K562 (cell line): ENCODE data around the gene PRC1. TPM values are rescaled to one million over a fixed set of nuclear protein-coding genes. Genes with fewer than 3 reads are reported as not detected.

ENCODE experiments used
- ATAC-seq: fragments of 200-7000 bp; cut with Tn5 transposase; 3 replicates; pipeline ENCODE4 v1.9.1; 2020; ENCODE audit warnings: moderate library complexity
- BruUV-seq: library from RNA; stranded (reverse); fragments of 400-500 nt; replicated peaks from 2 replicates; lab custom pipeline; 2021; lab: Mats Ljungman, UMichigan
- CTCF ChIA-PET: fragments of 300-600 bp; formaldehyde crosslinking; extraction: SDS; loops from one replicate; lab custom pipeline; 2021; ENCODE audit warnings: low intra/inter-chr PET ratio; lab: Yijun Ruan, JAX
- POLR2A ChIA-PET: fragments of 300-600, 350-650 bp; sonication (Branson Sonifier 250); formaldehyde crosslinking; extraction: SDS; loops from one replicate; lab custom pipeline; 2021; ENCODE audit warnings: antibody characterized with exemption, inconsistent platforms; lab: Yijun Ruan, JAX
- DNase-seq, 4 experiments: peaks; one replicate each; pipeline versions ENCODE4 v3.0.0 to v3.0.0-alpha.2; 2011 to 2018; ENCODE audit warnings: low spot score in 3 of 4, mixed read lengths in 3 of 4; ENCODE audit errors: extremely low read depth in 1 of 4
- FAIRE-seq: peaks from 2 replicates; lab custom pipeline; 2011; peaks lifted over from hg19 to GRCh38; lab: Jason Lieb, UNC
- H2AFZ ChIP-seq: 2 replicates; pipeline ENCODE4 v1.6.0; 2011; ENCODE audit warnings: low read depth, low read length, control low read depth, inconsistent platforms
- H3K27ac ChIP-seq: fragments of 200-600 bp; 3 replicates; pipeline ENCODE4 v1.8.0; 2011; ENCODE audit warnings: low read depth, mild to moderate bottlenecking, control low read depth, inconsistent platforms, low read length, moderate library complexity, mixed read lengths; ENCODE audit errors: extremely low read depth
- H3K27me3 ChIP-seq, 2 experiments: fragments of 300-600 bp in 1 of 2; 2 replicates in 1 of 2; 3 replicates in 1 of 2; pipeline versions ENCODE4 v1.6.0 to v1.8.0; 2011; ENCODE audit warnings: inconsistent platforms in 2 of 2, low read length in 2 of 2, mild to moderate bottlenecking in 1 of 2, mixed read lengths in 1 of 2, moderate library complexity in 1 of 2; ENCODE audit not compliant: control insufficient read depth in 2 of 2, insufficient read depth in 2 of 2
- H3K36me3 ChIP-seq: fragments of 300-600 bp; 3 replicates; pipeline ENCODE4 v1.8.0; 2011; ENCODE audit warnings: mild to moderate bottlenecking, low read length, inconsistent platforms; ENCODE audit not compliant: control insufficient read depth, insufficient read depth
- H3K4me1 ChIP-seq, 2 experiments: fragments of 200-600 bp in 1 of 2; replicated peaks in 1 of 2; 2 replicates in 1 of 2; 3 replicates in 1 of 2; pipeline versions ENCODE4 v1.5.1 to v1.8.0; 2011; ENCODE audit warnings: inconsistent platforms in 2 of 2, low read length in 2 of 2, mild to moderate bottlenecking in 1 of 2, mixed read lengths in 1 of 2, moderate library complexity in 1 of 2; ENCODE audit not compliant: control insufficient read depth in 2 of 2, insufficient read depth in 2 of 2
- H3K4me2 ChIP-seq: 2 replicates; pipeline ENCODE4 v1.6.1; 2011; ENCODE audit warnings: low read length, control low read depth, inconsistent platforms, mixed read lengths; ENCODE audit not compliant: insufficient read depth
- H3K4me3 ChIP-seq: fragments of 200-600 bp; sonication (generic), shearing (Covaris generic); 2 replicates; pipeline ENCODE4 v1.5.1; 2016; ENCODE audit warnings: control low read depth, inconsistent platforms
- H3K79me2 ChIP-seq: fragments of 200-600 bp; 3 replicates; pipeline ENCODE4 v1.8.0; 2011; ENCODE audit warnings: low read length, inconsistent platforms; ENCODE audit not compliant: control insufficient read depth, insufficient read depth
- H3K9ac ChIP-seq, 2 experiments: 2 replicates each; pipeline versions ENCODE4 v1.6.0 to v1.6.1; 2011; ENCODE audit warnings: low read depth in 2 of 2, low read length in 2 of 2, control low read depth in 1 of 2, inconsistent platforms in 1 of 2, mild to moderate bottlenecking in 1 of 2, mixed read lengths in 1 of 2; ENCODE audit not compliant: insufficient read depth in 1 of 2
- H3K9me1 ChIP-seq: one replicate; pipeline ENCODE4 v1.6.0; 2011; ENCODE audit warnings: inconsistent platforms, mild to moderate bottlenecking, low read length, moderate library complexity; ENCODE audit not compliant: control insufficient read depth, insufficient read depth
- H3K9me3 ChIP-seq: replicated peaks from 2 replicates; pipeline ENCODE4 v1.5.1; 2011; ENCODE audit warnings: low read depth, low read length, inconsistent platforms; ENCODE audit not compliant: control insufficient read depth, insufficient read depth
- H4K20me1 ChIP-seq: replicated peaks from 2 replicates; pipeline ENCODE4 v1.6.1; 2011; ENCODE audit warnings: low read length, inconsistent platforms, mixed read lengths; ENCODE audit not compliant: control insufficient read depth, insufficient read depth
- BRCA1 ChIP-seq, 2 experiments: fragments of 450-650 bp in 1 of 2; sonication (generic) in 1 of 2; formaldehyde crosslinking in 1 of 2; IDR thresholded peaks; 2 replicates each; pipeline versions ENCODE4 v1.5.0 to v1.6.1; 2017 to 2020; ENCODE audit warnings: mild to moderate bottlenecking in 1 of 2, missing genetic modification reagents in 1 of 2
- CBX1 ChIP-seq: sonication (generic); IDR thresholded peaks from 2 replicates; pipeline ENCODE4 v1.6.1; 2016; ENCODE audit warnings: antibody characterized with exemption, low read depth, mild to moderate bottlenecking
- DMBX1 ChIP-seq: fragments of 250-450 bp; sonication (Bioruptor Pico); IDR thresholded peaks from 2 replicates; pipeline ENCODE4 v1.8.0; 2022; ENCODE audit warnings: inconsistent platforms, mild to moderate bottlenecking, moderate library complexity, borderline replicate concordance
- EHMT2 ChIP-seq: fragments of 450-650 bp; IDR thresholded peaks from 2 replicates; pipeline ENCODE4 v1.6.1; 2018; ENCODE audit warnings: antibody characterized with exemption
- NCOR1 ChIP-seq: fragments of 450-650 bp; IDR thresholded peaks from 2 replicates; pipeline ENCODE4 v1.6.1; 2016; ENCODE audit warnings: mild to moderate bottlenecking, moderate library complexity
- NFATC3 ChIP-seq: fragments of 450-650 bp; IDR thresholded peaks from 2 replicates; pipeline ENCODE4 v1.6.1; 2017; ENCODE audit warnings: mild to moderate bottlenecking
- RFX7 ChIP-seq: fragments of 250-450 bp; sonication (Bioruptor Pico); IDR thresholded peaks from 2 replicates; pipeline ENCODE4 v1.5.1; 2021; ENCODE audit warnings: mild to moderate bottlenecking
- SRSF1 ChIP-seq: fragments of 200-400 bp; formaldehyde crosslinking; IDR thresholded peaks from 2 replicates; pipeline ENCODE4 v1.6.1; 2017; ENCODE audit warnings: mild to moderate bottlenecking, low read depth, low read length, moderate library complexity
- SRSF7 ChIP-seq: fragments of 200-400 bp; formaldehyde crosslinking; optimal IDR thresholded peaks from 2 replicates; pipeline ENCODE3; 2017; ENCODE audit warnings: mild to moderate bottlenecking, low read depth, low read length
- TCF3 ChIP-seq: sonication (generic); formaldehyde crosslinking; IDR thresholded peaks from 2 replicates; pipeline ENCODE4 v1.4.0; 2020; ENCODE audit warnings: mild to moderate bottlenecking, missing genetic modification reagents
- WGBS: fragments of 100-300 bp; shearing (Covaris generic); methylation state at CpG from one replicate; pipeline ENCODE4 v1.1.6; 2016; ENCODE audit warnings: low coverage, mixed read lengths; ENCODE audit not compliant: insufficient coverage; ENCODE audit errors: missing lambda C conversion rate; 5-methylcytosine and 5-hydroxymethylcytosine counted together
- in situ Hi-C: fragments of 300-500 bp; cut with MboI; formaldehyde crosslinking; loops from 4 replicates; pipeline ENCODE4 v1.15.0; 2018; ENCODE audit warnings: inconsistent platforms, mixed read lengths
- intact Hi-C: fragments of 100-400 bp; cut with micrococcal nuclease; formaldehyde crosslinking; loops from 2 replicates; pipeline ENCODE4 v1.14.2; 2022
- polyA plus RNA-seq, 8 experiments: library from polyadenylated mRNA; depleted of rRNA in 4 of 8; stranded (reverse) in 5 of 8; unstranded in 3 of 8; fragments of >200 nt; fragmentation: Nextera tagmentation in 2 of 8; fragmentation: Illumina TruSeq in 1 of 8; extraction: Ambion mirVana in 2 of 8; extraction: Trizol in 1 of 8; gene quantifications; 2 replicates each; pipeline versions ENCODE4 v1.2.1 to v1.2.3, GENCODE V29; 2011 to 2014; ENCODE audit warnings: inconsistent platforms in 1 of 8, missing spikeins in 1 of 8
- total RNA-seq, 7 experiments: library from RNA; depleted of rRNA in 6 of 7; stranded (reverse); fragments of >200 nt in 6 of 7; fragmentation: Illumina TruSeq in 2 of 7; extraction: Trizol in 2 of 7; gene quantifications; 2 replicates each; pipeline versions ENCODE4 v1.2.1 to v1.2.3, GENCODE V29; 2011 to 2021; ENCODE audit warnings: low replicate concordance in 1 of 7
- TF ChIP-seq, protein P1 (sequence below): sonication (generic); formaldehyde crosslinking; IDR thresholded peaks from 2 replicates; pipeline ENCODE4 v1.8.0; 2022; ENCODE audit warnings: mild to moderate bottlenecking, missing genetic modification reagents
- TF ChIP-seq, protein P2 (sequence below): fragments of 450-650 bp; IDR thresholded peaks from 2 replicates; pipeline ENCODE4 v1.6.1; 2018; ENCODE audit not compliant: partially characterized antibody
- TF ChIP-seq, protein P3 (sequence below), 2 experiments: fragments of 450-650 bp; IDR thresholded peaks; 2 replicates each; pipeline ENCODE4 v1.6.1; 2016

Gene PRC1
- total and polyA plus RNA-seq, 9 of the 15 experiments (the other 6 are each of a cell fraction or from before 2014, with no cell fraction given) = 156 to 391 (median 240) TPM

DNA sequence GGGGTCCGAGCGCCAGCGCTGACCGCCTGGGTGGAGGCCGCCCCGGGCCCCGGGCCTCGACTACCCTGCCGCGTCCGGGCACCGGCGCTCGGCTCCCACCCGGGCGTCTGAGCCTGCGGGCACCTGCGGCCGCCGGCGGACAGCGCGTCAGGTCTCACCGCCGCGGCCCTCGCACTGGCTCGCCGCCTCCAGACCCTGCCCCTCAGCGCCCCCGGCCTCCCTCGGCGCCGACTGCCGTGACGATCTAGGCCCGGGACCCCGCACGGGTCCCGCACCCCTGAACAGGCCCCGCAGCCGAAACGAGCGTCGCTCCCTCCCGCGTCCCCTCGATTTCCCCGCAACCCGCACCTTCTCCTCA, 297 bp downstream of the PRC1 start (continued):
- TF ChIP-seq, protein P1, sequence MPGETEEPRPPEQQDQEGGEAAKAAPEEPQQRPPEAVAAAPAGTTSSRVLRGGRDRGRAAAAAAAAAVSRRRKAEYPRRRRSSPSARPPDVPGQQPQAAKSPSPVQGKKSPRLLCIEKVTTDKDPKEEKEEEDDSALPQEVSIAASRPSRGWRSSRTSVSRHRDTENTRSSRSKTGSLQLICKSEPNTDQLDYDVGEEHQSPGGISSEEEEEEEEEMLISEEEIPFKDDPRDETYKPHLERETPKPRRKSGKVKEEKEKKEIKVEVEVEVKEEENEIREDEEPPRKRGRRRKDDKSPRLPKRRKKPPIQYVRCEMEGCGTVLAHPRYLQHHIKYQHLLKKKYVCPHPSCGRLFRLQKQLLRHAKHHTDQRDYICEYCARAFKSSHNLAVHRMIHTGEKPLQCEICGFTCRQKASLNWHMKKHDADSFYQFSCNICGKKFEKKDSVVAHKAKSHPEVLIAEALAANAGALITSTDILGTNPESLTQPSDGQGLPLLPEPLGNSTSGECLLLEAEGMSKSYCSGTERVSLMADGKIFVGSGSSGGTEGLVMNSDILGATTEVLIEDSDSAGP (CRISPR knock-in tag) = no peak
- TF ChIP-seq DMBX1 (CRISPR knock-in tag) = peak; percentile 49; the same call in 1 of the 2 replicates

- Histone ChIP-seq H3K27ac (peak overlapping the region; percentile 67), H3K4me3 (peak overlapping the region; percentile 17; the same call in 1 of the 2 replicates), H3K79me2 (peaks cover 94% of the 10 kb centered on the region), H3K4me2 (peak overlapping the region; percentile 69), H3K27me3 (no peaks in the 10 kb centered on the region), H2AFZ (no peak overlapping the region; the same call in 1 of the 2 replicates), H3K9ac (peak overlapping the region; percentile 40 to 88; a peak in 3 of 4 replicates), H3K4me1 (peaks cover 28 to 36% of the 10 kb centered on the region in 2 experiments; a peak in 4 of 5 replicates), H3K36me3 (peaks cover 8% of the 10 kb centered on the region; the same call in 2 of the 3 replicates), H3K9me3 (no peaks in the 10 kb centered on the region), H3K9me1 (no peaks in the 10 kb centered on the region), H4K20me1 (peaks cover 9% of the 10 kb centered on the region; the same call in 1 of the 2 replicates)
- ChIA-PET POLR2A (interaction anchor here (0.6 to 1.3 kb wide), 9 partner anchors 9 to 90 kb away, joined by 3 to 7 read pairs (median 3); partner anchors contain the start of genes HDDC3 and RCCD1), CTCF (no interaction called here)
- in situ Hi-C loops (no loop called here), intact Hi-C loops (loop anchor here (2.0 to 5.0 kb wide), 3 partner anchors 34 to 56 kb away; no protein-coding TSS in a partner anchor)
- peak; percentile 8 for ATAC-seq
- WGBS = 3% methylated on average over 6 of the region's 6 CpGs
- no TSS peak for BruUV-seq
- DNase-seq = peak in 3 of 4 experiments; percentile 38 to 74 (median 57)
- peak; percentile 32 for FAIRE-seq
- no peak for TF ChIP-seq RFX7 (CRISPR knock-in tag)
- TF ChIP-seq SRSF1 = no peak
- TF ChIP-seq NCOR1 = peak; percentile 43; the same call in 1 of the 2 replicates
- no peak for TF ChIP-seq SRSF7
- peak; percentile 43 for TF ChIP-seq TCF3 (CRISPR knock-in tag)
- TF ChIP-seq EHMT2 = 0 out of 2 replicates have a peak, but pooled peaks have one; percentile 54
- TF ChIP-seq CBX1 = no peak
- no peak for TF ChIP-seq NFATC3
- TF ChIP-seq, protein P2, sequence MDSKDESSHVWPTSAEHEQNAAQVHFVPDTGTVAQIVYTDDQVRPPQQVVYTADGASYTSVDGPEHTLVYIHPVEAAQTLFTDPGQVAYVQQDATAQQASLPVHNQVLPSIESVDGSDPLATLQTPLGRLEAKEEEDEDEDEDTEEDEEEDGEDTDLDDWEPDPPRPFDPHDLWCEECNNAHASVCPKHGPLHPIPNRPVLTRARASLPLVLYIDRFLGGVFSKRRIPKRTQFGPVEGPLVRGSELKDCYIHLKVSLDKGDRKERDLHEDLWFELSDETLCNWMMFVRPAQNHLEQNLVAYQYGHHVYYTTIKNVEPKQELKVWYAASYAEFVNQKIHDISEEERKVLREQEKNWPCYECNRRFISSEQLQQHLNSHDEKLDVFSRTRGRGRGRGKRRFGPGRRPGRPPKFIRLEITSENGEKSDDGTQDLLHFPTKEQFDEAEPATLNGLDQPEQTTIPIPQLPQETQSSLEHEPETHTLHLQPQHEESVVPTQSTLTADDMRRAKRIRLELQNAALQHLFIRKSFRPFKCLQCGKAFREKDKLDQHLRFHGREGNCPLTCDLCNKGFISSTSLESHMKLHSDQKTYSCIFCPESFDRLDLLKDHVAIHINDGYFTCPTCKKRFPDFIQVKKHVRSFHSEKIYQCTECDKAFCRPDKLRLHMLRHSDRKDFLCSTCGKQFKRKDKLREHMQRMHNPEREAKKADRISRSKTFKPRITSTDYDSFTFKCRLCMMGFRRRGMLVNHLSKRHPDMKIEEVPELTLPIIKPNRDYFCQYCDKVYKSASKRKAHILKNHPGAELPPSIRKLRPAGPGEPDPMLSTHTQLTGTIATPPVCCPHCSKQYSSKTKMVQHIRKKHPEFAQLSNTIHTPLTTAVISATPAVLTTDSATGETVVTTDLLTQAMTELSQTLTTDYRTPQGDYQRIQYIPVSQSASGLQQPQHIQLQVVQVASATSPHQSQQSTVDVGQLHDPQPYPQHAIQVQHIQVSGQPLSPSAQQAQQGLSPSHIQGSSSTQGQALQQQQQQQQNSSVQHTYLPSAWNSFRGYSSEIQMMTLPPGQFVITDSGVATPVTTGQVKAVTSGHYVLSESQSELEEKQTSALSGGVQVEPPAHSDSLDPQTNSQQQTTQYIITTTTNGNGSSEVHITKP = peak; percentile 87
- TF ChIP-seq, protein P3, sequence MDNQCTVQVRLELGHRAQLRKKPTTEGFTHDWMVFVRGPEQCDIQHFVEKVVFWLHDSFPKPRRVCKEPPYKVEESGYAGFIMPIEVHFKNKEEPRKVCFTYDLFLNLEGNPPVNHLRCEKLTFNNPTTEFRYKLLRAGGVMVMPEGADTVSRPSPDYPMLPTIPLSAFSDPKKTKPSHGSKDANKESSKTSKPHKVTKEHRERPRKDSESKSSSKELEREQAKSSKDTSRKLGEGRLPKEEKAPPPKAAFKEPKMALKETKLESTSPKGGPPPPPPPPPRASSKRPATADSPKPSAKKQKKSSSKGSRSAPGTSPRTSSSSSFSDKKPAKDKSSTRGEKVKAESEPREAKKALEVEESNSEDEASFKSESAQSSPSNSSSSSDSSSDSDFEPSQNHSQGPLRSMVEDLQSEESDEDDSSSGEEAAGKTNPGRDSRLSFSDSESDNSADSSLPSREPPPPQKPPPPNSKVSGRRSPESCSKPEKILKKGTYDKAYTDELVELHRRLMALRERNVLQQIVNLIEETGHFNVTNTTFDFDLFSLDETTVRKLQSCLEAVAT (IDR thresholded peaks at IDR 0.05) = peak in 1 of 2 experiments; percentile 59; a peak in 2 of 4 replicates
- TF ChIP-seq BRCA1 (IDR thresholded peaks at IDR 0.05) = no peak
- TF ChIP-seq BRCA1 (CRISPR knock-in tag; IDR thresholded peaks at IDR 0.05) = no peak
Measured at GRCh38 chr15:90991587-90992285, 2.6 kb downstream of the PRC1 start.
